PC-9 (cell line): ENCODE data around the gene OPN3. TPM values are rescaled to one million over a fixed set of nuclear protein-coding genes. Genes with fewer than 3 reads are reported as not detected.

ENCODE experiments used
- BruUV-seq: library from RNA; stranded (reverse); fragments of 400-500 nt; replicated peaks from 2 replicates; lab custom pipeline; 2021; lab: Mats Ljungman, UMichigan
- CTCF ChIA-PET: fragments of 300-600 bp; sonication (Branson Sonifier 250); formaldehyde crosslinking; loops from one replicate; lab custom pipeline; 2022; ENCODE audit warnings: antibody characterized with exemption; lab: Charles Lee
- POLR2A ChIA-PET: fragments of 300-600 bp; sonication (Branson Sonifier 250); formaldehyde crosslinking; loops from one replicate; lab custom pipeline; 2022; ENCODE audit warnings: antibody characterized with exemption; ENCODE audit not compliant: unreplicated experiment; lab: Charles Lee
- DNase-seq, 2 experiments: peaks; one replicate each; pipeline versions ENCODE4 v3.0.0 to v3.0.0-alpha.2; 2015 to 2022; ENCODE audit warnings: mixed read lengths in 1 of 2
- H2AFZ ChIP-seq: fragments of 200-600 bp; sonication (generic); 2 replicates; pipeline ENCODE4 v1.8.1; 2017; ENCODE audit warnings: antibody characterized with exemption
- H3F3A ChIP-seq: fragments of 200-600 bp; sonication (generic); 2 replicates; pipeline ENCODE4 v1.8.1; 2017; ENCODE audit warnings: antibody characterized with exemption, mild to moderate bottlenecking, low read depth; ENCODE audit not compliant: insufficient read depth
- H3K27ac ChIP-seq: fragments of 200-600 bp; sonication (generic); 2 replicates; pipeline ENCODE4 v1.6.1; 2016; ENCODE audit warnings: mixed run types
- H3K27me3 ChIP-seq: fragments of 200-600 bp; sonication (generic); 2 replicates; pipeline ENCODE4 v1.6.1; 2016; ENCODE audit warnings: low read depth, mixed run types; ENCODE audit not compliant: insufficient read depth
- H3K36me3 ChIP-seq: fragments of 200-600 bp; sonication (generic); 2 replicates; pipeline ENCODE4 v1.6.1; 2016; ENCODE audit warnings: low read depth, mixed run types
- H3K4me1 ChIP-seq: fragments of 200-600 bp; sonication (generic); replicated peaks from 2 replicates; pipeline ENCODE4 v1.6.1; 2016; ENCODE audit warnings: mixed run types; ENCODE audit not compliant: insufficient read depth
- H3K4me2 ChIP-seq: fragments of 200-600 bp; sonication (generic); 2 replicates; pipeline ENCODE4 v1.6.1; 2017; ENCODE audit warnings: mixed run types
- H3K4me3 ChIP-seq: fragments of 200-600 bp; sonication (generic); 2 replicates; pipeline ENCODE4 v1.6.1; 2016; ENCODE audit warnings: mixed run types
- H3K79me2 ChIP-seq: fragments of 200-600 bp; sonication (generic); 2 replicates; pipeline ENCODE4 v1.6.1; 2017; ENCODE audit warnings: low read depth, mixed run types
- H3K9me2 ChIP-seq: fragments of 200-600 bp; sonication (generic); 2 replicates; pipeline ENCODE4 v1.8.1; 2017; ENCODE audit warnings: mild to moderate bottlenecking; ENCODE audit not compliant: insufficient read depth
- H3K9me3 ChIP-seq: fragments of 200-600 bp; sonication (generic); 2 replicates; pipeline ENCODE4 v1.8.1; 2016; ENCODE audit warnings: low read depth; ENCODE audit not compliant: insufficient read depth
- H4K20me1 ChIP-seq: fragments of 200-600 bp; sonication (generic); 2 replicates; pipeline ENCODE4 v1.8.1; 2017; ENCODE audit not compliant: insufficient read depth
- CTCF ChIP-seq: fragments of 200-600 bp; sonication (generic); conservative IDR thresholded peaks from 2 replicates; pipeline ENCODE4 v1.6.1; 2017; ENCODE audit warnings: mixed run types, antibody characterized with exemption, mild to moderate bottlenecking, moderate library complexity
- EZH2 ChIP-seq: fragments of 200-600 bp; sonication (generic); IDR thresholded peaks from 2 replicates; pipeline ENCODE4 v1.8.0; 2017; ENCODE audit warnings: antibody characterized with exemption, low read depth
- intact Hi-C: fragments of 100-400 bp; cut with micrococcal nuclease; formaldehyde crosslinking; loops from one replicate; pipeline ENCODE4 v1.10.0; 2022; ENCODE audit not compliant: unreplicated experiment
- total RNA-seq: library from RNA; stranded (reverse); gene quantifications from 2 replicates; pipeline ENCODE4 v1.2.3, GENCODE V29; 2021

The OPN3 gene
- total RNA-seq, 1 experiment from 2014 or later = 62.7 TPM

- ChIA-PET POLR2A (no interaction called here), CTCF (no interaction called here)
- intact Hi-C loops = loop anchor here (1.0 to 2.0 kb wide), 3 partner anchors 68 to 365 kb away; no protein-coding TSS in a partner anchor
Measured at GRCh38 chr1:241639623-241640148, 483 bp downstream of the OPN3 start.

GRCh38 chr1:241638909-241639622, 1.1 kb downstream of the OPN3 start:
- POLR2A ChIA-PET = no interaction called here
- TF ChIP-seq EZH2 (no peak), CTCF (no peak)
- intact Hi-C loops = loop anchor here (1.0 kb wide), 1 partner anchor 198 kb away; no protein-coding TSS in a partner anchor
- BruUV-seq = TSS peak; percentile 43
- Histone ChIP-seq H3K79me2 (peaks cover 54% of the 10 kb centered on the region), H3K27ac (peak overlapping the region; percentile 68), H3K4me2 (peak overlapping the region; percentile 100), H3K36me3 (peaks cover 27% of the 10 kb centered on the region), H3K9me3 (peaks cover 3% of the 10 kb centered on the region; the same call in 1 of the 2 replicates), H3K9me2 (no peaks in the 10 kb centered on the region), H3K27me3 (no peaks in the 10 kb centered on the region), H3F3A (peaks cover 37% of the 10 kb centered on the region), H3K4me1 (peaks cover 46% of the 10 kb centered on the region), H2AFZ (peak overlapping the region; percentile 84), H3K4me3 (peak overlapping the region; percentile 78), H4K20me1 (no peaks in the 10 kb centered on the region)
- DNase-seq = no peak
- CTCF ChIA-PET = interaction anchor here (0.6 kb wide), 1 partner anchor 787 kb away, joined by 6 read pairs; no protein-coding TSS in a partner anchor

More at GRCh38 chr1:241639623-241640148, 483 bp downstream of the OPN3 start:
- Histone ChIP-seq H3K9me3 (peaks cover 3% of the 10 kb centered on the region; the same call in 1 of the 2 replicates), H3K79me2 (peaks cover 48% of the 10 kb centered on the region), H3K36me3 (peaks cover 26% of the 10 kb centered on the region), H2AFZ (peak overlapping the region; percentile 84), H3K27me3 (no peaks in the 10 kb centered on the region), H4K20me1 (no peaks in the 10 kb centered on the region), H3K27ac (peak overlapping the region; percentile 68), H3K4me2 (peak overlapping the region; percentile 100), H3F3A (peaks cover 37% of the 10 kb centered on the region), H3K4me1 (peaks cover 46% of the 10 kb centered on the region), H3K9me2 (no peaks in the 10 kb centered on the region), H3K4me3 (peak overlapping the region; percentile 78)
- peak in 1 of 2 experiments; percentile 21 for DNase-seq
- no peak for TF ChIP-seq EZH2
- no peak for TF ChIP-seq CTCF
- no TSS peak for BruUV-seq

GRCh38 chr1:241638099-241638682, 2.0 kb downstream of the OPN3 start:
- intact Hi-C loops = loop anchor here (1.0 kb wide), 1 partner anchor 199 kb away; no protein-coding TSS in a partner anchor
- Histone ChIP-seq H3K9me3 (peaks cover 2% of the 10 kb centered on the region; the same call in 1 of the 2 replicates), H3K9me2 (no peaks in the 10 kb centered on the region), H3K4me2 (peak overlapping the region; percentile 100), H3K79me2 (peaks cover 63% of the 10 kb centered on the region), H3K27ac (peak overlapping the region; percentile 68; the same call in 1 of the 2 replicates), H3K27me3 (no peaks in the 10 kb centered on the region), H3F3A (peaks cover 37% of the 10 kb centered on the region), H4K20me1 (no peaks in the 10 kb centered on the region), H2AFZ (no peak overlapping the region), H3K36me3 (peaks cover 27% of the 10 kb centered on the region), H3K4me1 (peaks cover 46% of the 10 kb centered on the region), H3K4me3 (peak overlapping the region; percentile 78)
- CTCF ChIA-PET = interaction anchor here (0.5 to 0.6 kb wide), 2 partner anchors 111 to 788 kb away, joined by 5 to 6 read pairs; no protein-coding TSS in a partner anchor
- DNase-seq = no peak
- POLR2A ChIA-PET = interaction anchor here (0.7 kb wide), 1 partner anchor 48 kb away, joined by 3 read pairs; no protein-coding TSS in a partner anchor
- no TSS peak for BruUV-seq
- TF ChIP-seq CTCF = no peak
- no peak for TF ChIP-seq EZH2
